ENCODE results near the gene NTM.

The NTM gene

DNA sequence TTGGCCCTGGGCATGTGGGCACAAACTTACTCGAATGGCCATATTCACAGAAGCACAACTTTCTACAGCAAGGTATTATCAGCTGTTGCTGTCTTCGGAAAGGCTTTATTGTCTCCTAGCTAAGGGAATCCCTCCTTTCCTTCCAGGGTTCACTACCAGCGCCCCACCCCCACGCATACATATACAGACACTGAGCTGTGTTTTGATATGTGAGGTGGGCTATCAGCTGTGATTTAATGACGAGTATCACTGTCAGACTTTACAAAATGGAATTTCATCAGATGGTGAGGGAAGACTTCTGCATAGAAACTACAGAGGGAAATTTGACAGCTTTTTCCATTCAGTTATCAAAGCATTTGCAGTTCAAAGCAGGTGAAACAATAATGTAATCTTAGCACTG, 730.2 kb downstream of the NTM start:
- no peak for DNase-seq

GRCh38 chr11:132101881-132102280, 731.5 kb downstream of the NTM start:
- no peak for DNase-seq

DNA sequence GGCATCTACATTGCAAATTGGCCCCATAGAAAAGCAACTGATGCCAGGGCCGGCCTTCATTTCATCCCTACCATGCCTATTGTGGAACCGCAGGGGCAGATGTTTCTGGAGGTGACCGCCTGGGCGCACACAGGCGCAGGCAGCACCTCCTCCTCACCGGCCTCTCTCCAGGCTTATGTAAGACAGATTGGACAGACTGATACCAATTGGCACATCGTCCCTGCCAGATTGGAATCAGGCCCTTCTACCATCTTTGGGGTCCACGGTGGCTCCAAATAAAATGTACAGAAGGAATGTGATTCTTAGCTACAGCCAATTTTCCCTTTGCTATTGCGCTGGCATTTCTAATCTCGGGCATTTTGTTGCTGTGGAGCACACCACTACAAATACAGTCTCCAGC, 732.6 kb downstream of the NTM start:
- no peak for DNase-seq

- no peak for DNase-seq
These were observed 735.9 kb downstream of the NTM start for GRCh38 chr11:132106096-132106982.

DNA sequence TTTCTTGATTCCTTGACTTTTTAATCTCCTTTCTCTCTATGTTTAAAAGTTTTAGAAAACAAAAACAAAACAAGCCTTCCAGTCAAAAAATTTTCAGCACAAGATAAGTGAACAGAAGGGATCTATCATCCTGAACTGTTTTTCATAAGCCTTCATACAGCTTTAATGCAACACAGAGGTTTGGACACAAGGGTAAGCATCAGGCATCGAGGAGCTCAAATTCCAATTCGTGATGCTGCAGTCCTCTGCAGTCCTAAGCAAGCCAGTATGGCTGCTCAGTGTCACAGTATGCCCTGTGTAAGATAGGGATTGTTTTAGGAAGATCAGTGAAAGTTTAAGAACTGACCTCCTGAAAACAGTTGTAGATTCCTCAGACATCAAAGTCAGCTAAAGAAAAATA, 740.9 kb downstream of the NTM start:
- no peak for DNase-seq

GRCh38 chr11:132111838-132112237, 741.4 kb downstream of the NTM start:
- no peak for DNase-seq

DNA sequence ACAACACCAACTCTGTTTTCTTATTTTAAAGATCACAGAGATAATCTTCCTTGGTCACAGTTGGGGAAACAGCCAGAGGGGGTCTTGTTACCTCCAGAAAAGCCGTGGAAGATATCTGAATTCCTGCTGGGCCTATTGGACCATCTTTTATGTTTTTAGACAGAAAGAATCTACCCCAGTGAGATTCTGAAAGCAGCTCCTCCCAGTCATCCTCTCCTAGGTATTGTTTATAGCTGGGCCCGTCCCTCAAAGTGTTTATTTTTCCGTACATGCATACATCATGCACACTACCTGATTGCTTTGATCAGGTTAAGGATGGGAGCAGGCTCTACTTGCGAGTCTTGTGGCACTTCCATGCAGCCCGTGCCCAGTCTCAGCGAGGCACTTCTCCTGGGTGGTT, 742.4 kb downstream of the NTM start:
- DNase-seq: no peak

- no peak for DNase-seq
These were observed 743.8 kb downstream of the NTM start for GRCh38 chr11:132114185-132114584.

- DNase-seq: no peak
These were observed 744.3 kb downstream of the NTM start for GRCh38 chr11:132114743-132115142.

GRCh38 chr11:132115454-132115853, 745.0 kb downstream of the NTM start:
- no peak for DNase-seq

GRCh38 chr11:132116516-132116915, 746.1 kb downstream of the NTM start:
- no peak for DNase-seq

DNA sequence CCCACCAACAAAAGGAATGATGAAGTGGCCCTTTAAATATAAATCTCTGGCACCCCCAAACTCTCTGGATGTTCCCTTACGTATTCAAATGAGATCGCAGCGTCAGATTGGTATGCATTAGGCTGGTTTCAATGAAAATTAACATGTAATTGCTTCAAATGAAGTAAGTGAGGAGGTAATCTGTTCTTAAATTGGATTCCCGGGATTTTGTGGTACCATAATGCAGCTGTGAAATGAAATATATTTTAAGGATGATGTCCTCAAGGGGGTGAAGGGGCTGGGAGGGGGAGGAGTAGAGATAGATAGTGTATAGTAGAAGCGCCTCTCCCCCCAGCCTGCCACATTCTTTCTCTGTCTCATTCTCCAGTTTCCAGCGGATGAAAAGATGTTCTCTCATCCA, 748.2 kb downstream of the NTM start:
- no peak for DNase-seq

GRCh38 chr11:132119573-132119972, 749.2 kb downstream of the NTM start:
- no peak for DNase-seq

- DNase-seq: no peak
These were observed 752.3 kb downstream of the NTM start for GRCh38 chr11:132122735-132123134.

GRCh38 chr11:132123449-132123848, 753.0 kb downstream of the NTM start:
- DNase-seq: no peak

DNA sequence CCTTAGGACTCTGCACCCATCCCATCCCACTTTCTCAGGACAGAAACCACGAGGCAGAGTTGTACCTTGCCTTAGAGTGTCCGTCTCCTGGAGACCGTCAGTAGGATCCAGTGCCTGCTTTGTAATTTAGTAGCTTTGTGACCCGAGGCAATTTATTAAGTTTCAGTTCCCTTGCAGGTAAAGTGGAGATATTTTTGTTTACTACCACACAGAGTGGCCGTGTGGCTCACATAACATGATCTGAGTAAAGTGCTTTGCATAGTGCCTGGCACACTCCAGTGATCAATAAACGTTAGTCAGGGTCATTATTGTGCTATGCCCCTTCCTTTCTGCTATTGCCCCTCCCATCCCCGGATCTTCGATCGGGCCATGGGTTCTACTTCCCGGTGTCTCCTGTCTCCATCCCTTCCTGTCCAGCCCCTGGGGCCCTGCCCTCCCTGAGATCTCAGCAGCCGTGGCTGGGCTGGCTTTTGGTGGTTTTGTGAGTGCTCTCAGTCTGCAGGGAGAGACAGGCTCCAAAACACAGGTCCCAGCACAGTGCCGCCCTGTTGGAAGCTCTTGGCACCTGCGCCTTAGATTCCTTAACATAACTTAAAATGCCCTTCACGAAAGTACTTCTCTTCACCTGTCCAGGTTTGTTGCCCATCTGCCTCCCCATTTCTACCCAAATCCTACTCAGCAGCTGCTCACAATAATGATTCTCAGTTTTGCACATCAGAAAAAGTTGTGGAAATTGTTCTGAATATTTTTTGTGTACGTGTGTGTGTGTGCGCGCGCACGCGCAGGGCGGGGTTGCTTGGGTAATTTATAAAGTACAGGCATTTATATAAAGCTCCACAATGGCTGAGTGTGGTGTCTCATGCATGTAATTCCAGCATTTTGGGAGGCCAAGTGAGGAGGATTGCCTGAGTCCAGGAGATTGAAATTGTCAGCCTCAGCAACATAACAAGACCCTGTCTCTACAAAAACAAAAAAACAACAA, 753.7 kb downstream of the NTM start:
- no peak for DNase-seq

GRCh38 chr11:132125988-132126871, 755.8 kb downstream of the NTM start:
- DNase-seq: no peak

DNA sequence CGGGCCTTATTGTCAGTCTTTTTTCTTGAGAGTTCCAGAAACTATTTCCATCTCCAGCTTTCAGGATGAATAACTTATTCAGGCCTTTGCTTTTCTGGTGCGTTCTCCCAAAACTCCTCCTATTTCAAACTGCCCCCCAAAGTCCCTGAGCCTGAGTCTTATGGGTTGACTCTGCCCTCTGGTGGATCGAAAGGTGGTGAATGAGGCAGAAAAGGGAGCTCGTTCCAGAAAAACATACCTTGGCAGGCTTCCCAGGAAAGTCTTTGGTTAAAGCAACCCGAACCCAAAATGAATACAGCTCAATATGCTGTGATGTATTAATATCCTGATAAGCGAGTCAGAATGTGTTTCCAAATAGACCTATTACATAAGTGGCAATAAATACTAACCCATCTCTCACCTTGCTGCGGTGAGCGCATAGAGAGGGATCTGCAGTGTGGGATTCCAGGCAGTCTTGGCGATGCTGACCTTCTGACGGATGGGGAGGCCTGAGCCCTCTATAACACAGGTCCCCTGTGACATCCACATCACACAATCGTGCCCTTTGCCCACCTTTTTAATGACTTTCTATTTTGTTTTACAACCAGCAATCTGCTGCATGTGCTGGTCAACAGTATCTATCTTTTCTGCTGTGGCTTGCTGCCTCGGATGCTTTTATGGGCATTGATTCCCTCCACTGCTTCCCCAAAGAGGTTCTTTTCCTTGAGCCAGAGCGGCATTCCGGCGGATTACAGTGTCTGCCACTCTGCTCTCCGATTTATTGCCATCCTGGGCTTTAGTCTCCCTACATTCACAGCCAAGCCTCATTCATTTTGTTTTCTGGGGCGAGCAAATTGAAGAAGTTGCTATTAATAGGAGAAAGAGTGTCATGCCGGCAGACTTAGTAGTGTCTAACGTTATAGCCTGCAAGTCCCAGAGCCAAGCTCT, 756.8 kb downstream of the NTM start:
- no peak for DNase-seq

GRCh38 chr11:132127900-132128288, 757.5 kb downstream of the NTM start:
- no peak for DNase-seq

GRCh38 chr11:132131047-132131446, 760.6 kb downstream of the NTM start:
- DNase-seq: no peak

DNA sequence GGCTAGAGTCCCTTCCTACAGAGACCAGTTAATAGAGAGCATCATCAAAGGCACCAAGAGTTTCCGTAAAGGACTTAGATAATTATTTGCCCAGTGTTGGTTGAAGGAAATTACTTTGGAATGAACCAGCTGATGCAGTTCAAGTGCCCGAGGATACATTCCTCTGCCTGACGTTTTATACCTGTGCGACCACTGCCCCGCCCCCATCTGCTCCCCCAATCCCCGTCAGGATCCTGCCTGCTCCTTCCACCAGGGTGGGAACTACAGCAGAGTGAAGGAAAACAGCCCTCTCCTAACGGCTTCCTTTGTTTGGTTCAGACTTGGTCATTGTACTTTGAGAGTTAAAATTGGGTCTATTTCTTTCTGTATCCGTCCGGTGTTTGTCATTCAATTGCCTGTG, 761.5 kb downstream of the NTM start:
- DNase-seq: no peak

- DNase-seq: no peak
These were observed 763.9 kb downstream of the NTM start for GRCh38 chr11:132134322-132134721.

All from stimulated activated CD4-positive, alpha-beta T cell treated with anti-CD3 and anti-CD28 coated beads, Interleukin-1b, Interleukin-23, amount 100 ng/mL, for 48 hours (primary cell).